ENCODE data around the gene PIP4K2A.

GRCh38 chr10:22705527-22705926 is 8.9 kb downstream of the PIP4K2A start:
- TF ChIP-seq CTCF (conservative IDR thresholded peaks at IDR 0.05) = no peak
- no peak for TF ChIP-seq EZH2 (IDR thresholded peaks at IDR 0.05; ENCODE audit: low read depth)
